ENCODE measurements around the gene TRIAP1.

DNA sequence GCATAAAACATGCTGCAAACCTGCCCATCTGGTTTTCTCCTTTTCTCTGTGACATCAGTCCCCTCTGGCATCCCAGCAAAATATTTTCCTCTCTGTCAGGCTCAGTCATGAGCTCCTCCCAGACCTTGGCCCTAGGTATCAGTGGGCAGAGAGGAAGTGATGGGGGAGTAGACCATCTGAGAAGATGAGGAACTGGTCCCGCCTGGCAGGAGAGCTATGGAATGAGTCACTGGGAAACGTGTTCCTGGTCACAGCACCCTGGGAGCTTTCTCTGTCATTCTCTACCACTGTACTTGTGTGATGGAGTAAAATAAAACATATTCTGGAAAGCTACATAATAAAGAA lies 28.4 kb upstream of the TRIAP1 start:
- TF ChIP-seq, protein P1, sequence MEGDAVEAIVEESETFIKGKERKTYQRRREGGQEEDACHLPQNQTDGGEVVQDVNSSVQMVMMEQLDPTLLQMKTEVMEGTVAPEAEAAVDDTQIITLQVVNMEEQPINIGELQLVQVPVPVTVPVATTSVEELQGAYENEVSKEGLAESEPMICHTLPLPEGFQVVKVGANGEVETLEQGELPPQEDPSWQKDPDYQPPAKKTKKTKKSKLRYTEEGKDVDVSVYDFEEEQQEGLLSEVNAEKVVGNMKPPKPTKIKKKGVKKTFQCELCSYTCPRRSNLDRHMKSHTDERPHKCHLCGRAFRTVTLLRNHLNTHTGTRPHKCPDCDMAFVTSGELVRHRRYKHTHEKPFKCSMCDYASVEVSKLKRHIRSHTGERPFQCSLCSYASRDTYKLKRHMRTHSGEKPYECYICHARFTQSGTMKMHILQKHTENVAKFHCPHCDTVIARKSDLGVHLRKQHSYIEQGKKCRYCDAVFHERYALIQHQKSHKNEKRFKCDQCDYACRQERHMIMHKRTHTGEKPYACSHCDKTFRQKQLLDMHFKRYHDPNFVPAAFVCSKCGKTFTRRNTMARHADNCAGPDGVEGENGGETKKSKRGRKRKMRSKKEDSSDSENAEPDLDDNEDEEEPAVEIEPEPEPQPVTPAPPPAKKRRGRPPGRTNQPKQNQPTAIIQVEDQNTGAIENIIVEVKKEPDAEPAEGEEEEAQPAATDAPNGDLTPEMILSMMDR (IDR thresholded peaks at IDR 0.05), result no peak
- TF ChIP-seq EP300 (IDR thresholded peaks at IDR 0.05), result no peak
- no peak for TF ChIP-seq POLR2AphosphoS5 (IDR thresholded peaks at IDR 0.05)
